ENCODE data around the gene FBXW7. TPM values are rescaled to one million over a fixed set of nuclear protein-coding genes. Genes with fewer than 3 reads are reported as not detected.

FBXW7 gene
- total RNA-seq, 1 donor: 59.7 TPM

DNA sequence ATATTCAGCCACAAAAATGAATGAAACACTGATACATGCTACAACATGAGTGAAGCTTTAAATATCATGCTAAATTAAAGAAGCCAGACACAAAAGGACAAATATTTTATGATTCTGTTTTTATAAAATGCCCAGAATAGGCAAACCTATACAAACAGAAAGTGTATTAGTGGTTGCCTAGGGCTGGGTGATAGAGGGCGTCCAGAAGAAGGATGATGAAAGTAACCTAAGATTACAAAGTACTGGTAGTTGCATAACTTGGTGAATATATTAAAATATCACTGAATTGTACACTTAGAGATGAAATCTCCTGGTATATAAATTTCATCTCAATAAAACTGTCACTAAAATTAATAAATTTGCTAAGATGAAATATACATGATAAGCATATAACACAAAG, 67.5 kb downstream of the FBXW7 start:
- TF ChIP-seq, protein P1, sequence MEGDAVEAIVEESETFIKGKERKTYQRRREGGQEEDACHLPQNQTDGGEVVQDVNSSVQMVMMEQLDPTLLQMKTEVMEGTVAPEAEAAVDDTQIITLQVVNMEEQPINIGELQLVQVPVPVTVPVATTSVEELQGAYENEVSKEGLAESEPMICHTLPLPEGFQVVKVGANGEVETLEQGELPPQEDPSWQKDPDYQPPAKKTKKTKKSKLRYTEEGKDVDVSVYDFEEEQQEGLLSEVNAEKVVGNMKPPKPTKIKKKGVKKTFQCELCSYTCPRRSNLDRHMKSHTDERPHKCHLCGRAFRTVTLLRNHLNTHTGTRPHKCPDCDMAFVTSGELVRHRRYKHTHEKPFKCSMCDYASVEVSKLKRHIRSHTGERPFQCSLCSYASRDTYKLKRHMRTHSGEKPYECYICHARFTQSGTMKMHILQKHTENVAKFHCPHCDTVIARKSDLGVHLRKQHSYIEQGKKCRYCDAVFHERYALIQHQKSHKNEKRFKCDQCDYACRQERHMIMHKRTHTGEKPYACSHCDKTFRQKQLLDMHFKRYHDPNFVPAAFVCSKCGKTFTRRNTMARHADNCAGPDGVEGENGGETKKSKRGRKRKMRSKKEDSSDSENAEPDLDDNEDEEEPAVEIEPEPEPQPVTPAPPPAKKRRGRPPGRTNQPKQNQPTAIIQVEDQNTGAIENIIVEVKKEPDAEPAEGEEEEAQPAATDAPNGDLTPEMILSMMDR (IDR thresholded peaks at IDR 0.05; ENCODE audit: insufficient read depth, low read length): no peak
- no peak for DNase-seq (ENCODE audit: low read depth)
- no peak overlapping the region for H3K4me3 ChIP-seq (ENCODE audit: low read depth, low read length)

DNA sequence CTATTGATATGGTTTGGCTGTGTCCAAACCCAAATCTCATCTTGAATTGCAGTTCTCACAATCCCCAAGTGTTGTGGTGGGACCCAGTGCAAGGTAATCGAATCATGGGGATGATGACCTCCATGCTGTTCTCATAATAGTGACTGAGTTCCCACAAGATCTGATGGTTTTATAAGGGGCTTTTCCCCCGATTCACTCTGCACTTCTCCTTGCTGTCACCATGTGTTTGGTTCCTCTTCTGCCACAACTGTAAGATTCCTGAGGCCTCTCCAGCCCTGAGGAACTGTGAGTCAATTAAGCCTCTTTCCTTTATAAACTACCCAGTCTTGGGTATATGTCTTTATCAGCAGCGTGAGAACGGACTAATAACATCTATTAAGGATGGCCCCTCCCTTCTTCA, 68.8 kb downstream of the FBXW7 start:
- TF ChIP-seq, protein P1 (IDR thresholded peaks at IDR 0.05; ENCODE audit: insufficient read depth, low read length): no peak
- no peak overlapping the region for H3K4me3 ChIP-seq (ENCODE audit: low read depth, low read length)
- no peak for DNase-seq (ENCODE audit: low read depth)

DNA sequence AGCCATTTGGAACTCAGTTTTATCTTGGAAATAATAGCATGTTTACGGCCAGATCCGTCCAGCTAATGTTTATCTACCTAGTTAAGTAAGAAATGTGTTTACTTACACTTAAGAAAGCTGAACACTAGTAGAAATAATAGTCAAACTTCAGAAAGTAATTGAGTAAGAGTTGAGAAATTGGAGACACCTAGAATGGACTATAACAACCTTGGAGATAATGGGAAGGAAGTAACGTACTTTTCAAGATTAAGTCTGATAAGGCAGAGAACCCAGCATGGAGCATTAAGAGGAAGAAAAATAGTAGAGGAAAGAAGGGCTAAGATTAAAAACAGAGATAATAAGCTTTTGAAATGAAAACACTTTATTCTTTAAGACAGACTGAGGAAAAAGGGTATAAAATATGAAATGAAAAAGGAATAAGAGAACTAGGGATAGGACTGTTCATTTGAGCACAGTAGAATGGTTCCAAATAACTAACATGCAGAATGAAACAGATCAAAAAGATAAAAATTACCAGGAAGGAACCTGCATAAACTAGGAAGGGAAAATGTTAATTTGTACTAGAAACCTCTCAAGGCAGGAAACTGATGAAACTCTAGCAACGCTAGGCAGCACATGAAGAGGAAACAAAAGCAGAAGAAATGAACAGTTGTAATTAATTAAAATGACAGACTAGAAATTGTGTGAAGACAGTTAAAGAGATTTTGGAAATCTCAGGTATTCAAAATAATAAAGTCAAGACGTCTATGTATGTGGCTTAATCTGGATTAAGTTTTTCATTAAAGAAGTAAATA, 71.7 kb downstream of the FBXW7 start:
- H3K4me3 ChIP-seq (ENCODE audit: low read depth, low read length): no peak overlapping the region
- TF ChIP-seq, protein P1 (IDR thresholded peaks at IDR 0.05; ENCODE audit: insufficient read depth, low read length): no peak
- DNase-seq (ENCODE audit: low read depth): no peak

- no peak overlapping the region for H3K4me3 ChIP-seq (ENCODE audit: low read depth, low read length)
- TF ChIP-seq, protein P1 (IDR thresholded peaks at IDR 0.05; ENCODE audit: insufficient read depth, low read length): no peak
- no peak for DNase-seq (ENCODE audit: low read depth)
These were observed 72.3 kb downstream of the FBXW7 start for GRCh38 chr4:152463562-152463961.

- no peak overlapping the region for H3K4me3 ChIP-seq (ENCODE audit: low read depth, low read length)
- TF ChIP-seq, protein P1 (IDR thresholded peaks at IDR 0.05; ENCODE audit: insufficient read depth, low read length): no peak
- peak; percentile 23 for DNase-seq (ENCODE audit: low read depth)
These were observed 73.2 kb downstream of the FBXW7 start for GRCh38 chr4:152462695-152463094.

- no peak for DNase-seq (ENCODE audit: low read depth)
- no peak overlapping the region for H3K4me3 ChIP-seq (ENCODE audit: low read depth, low read length)
- TF ChIP-seq, protein P1 (IDR thresholded peaks at IDR 0.05; ENCODE audit: insufficient read depth, low read length): no peak
These were observed 73.8 kb downstream of the FBXW7 start for GRCh38 chr4:152462047-152462446.

GRCh38 chr4:152460488-152460887, 75.4 kb downstream of the FBXW7 start:
- TF ChIP-seq, protein P1 (IDR thresholded peaks at IDR 0.05; ENCODE audit: insufficient read depth, low read length): peak; percentile 38
- DNase-seq (ENCODE audit: low read depth): peak; percentile 84
- no peak overlapping the region for H3K4me3 ChIP-seq (ENCODE audit: low read depth, low read length)

All from fibroblast of the aortic adventitia (primary cell).